NCI-H460 (cell line): Measurements from ENCODE around the gene PTH2R. TPM values are rescaled to one million over a fixed set of nuclear protein-coding genes. Genes with fewer than 3 reads are reported as not detected.
A peak's percentile ranks its signal among the peaks of the same experiment; 100 is the strongest.
"Not testable (repeated sequence)": the region's sequence is repeated elsewhere in the genome, so short reads cannot be mapped to it uniquely, and the experiment has no call there.

Experiments used
- DNase-seq: peaks from one replicate; pipeline ENCODE4 v3.0.0-alpha.2; 2016; ENCODE audit warnings: low read depth; ENCODE audit errors: extremely low read depth
- total RNA-seq: library from RNA; depleted of rRNA; stranded (reverse); fragments of >200 nt; shearing (Covaris generic); gene quantifications from 2 replicates; pipeline ENCODE4 v1.2.3, GENCODE V29; 2014

Gene PTH2R
- total RNA-seq, 1 experiment from 2014 or later: not detected

- no peak for DNase-seq
These were observed 20.1 kb upstream of the PTH2R start for GRCh38 chr2:208386541-208386940.

DNA sequence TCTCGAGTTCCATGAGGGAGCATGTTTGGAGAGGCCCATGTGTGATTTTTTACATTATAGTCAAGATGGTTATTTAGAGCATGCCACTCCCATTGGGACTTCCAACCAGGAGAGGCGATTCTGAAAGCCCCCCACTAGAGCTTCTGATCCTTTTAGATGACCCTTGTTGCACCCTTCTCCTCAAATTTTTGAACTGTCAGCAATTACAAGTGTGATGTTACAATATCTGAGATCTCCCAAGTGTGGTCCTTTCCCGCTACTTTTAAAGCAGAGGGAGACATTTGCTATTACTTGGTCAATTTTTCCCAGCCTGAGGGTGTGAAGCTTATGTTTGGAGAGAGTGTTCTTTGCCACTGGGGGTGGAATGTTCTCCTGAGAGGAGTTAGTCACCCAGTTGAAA lies 16.7 kb upstream of the PTH2R start:
- DNase-seq: no peak

GRCh38 chr2:208392300-208392699 lies 14.3 kb upstream of the PTH2R start:
- no peak for DNase-seq

- DNase-seq: not testable (repeated sequence)
These were observed 9.8 kb upstream of the PTH2R start for GRCh38 chr2:208396796-208397195.

DNA sequence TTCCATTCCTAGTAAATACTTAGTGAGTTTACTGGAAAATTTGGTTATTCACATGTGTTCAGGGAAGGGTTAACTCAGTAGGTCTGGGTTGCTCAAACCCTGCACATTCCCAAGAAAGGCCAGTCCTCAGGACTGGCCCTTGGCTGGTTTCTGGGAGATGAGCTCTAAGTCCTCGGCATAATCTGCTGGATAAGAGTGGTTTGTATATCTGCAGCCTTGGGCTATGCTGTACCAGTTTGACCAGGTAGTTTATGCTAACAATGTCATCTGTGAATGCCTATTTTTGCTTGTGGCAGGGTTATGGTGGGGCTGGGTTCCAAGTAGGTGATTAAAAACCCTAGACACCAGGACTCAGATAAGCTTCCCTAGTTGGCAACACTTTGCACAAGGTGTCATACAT lies 7.4 kb upstream of the PTH2R start:
- no peak for DNase-seq

DNA sequence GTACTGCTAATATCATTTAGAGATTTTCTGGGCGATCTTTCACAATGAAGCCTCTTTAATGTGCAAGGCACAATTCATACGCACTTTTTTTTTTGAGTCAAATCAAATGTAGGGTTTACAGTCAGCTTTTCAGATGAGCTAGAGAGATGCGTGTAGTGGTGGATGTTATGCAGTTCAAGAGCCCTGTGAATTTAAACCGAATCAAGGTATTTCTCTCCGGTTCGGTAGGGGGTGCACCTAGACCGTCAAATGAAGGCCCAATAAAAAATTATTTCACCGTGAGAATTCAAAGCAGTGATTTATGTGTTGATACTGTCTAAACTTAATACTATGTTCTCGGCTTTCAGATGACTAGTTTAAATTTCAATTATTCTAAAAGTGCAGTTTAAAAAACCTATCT lies 1.1 kb downstream of the PTH2R start:
- peak; percentile 26 for DNase-seq

- no peak for DNase-seq
These were observed 7.3 kb downstream of the PTH2R start for GRCh38 chr2:208413931-208414330.

DNA sequence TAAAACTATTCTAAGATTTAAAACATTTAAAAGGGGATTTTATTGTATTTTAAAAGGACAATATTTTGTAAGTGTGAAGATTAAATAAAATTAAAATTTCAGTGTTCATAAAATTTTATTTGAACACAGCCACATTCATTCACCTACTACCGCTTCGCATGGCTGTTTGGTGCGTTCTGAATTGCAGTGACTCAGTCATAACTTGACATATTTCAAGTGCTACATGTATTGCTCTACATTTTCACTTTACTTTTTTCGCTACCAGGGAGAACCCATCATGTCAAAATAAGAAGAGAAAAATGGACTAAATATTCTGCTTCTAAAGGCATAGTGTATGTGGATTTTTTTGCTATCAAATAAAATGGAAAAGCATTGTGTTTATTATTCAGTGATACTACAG lies 8.7 kb downstream of the PTH2R start:
- no peak for DNase-seq

DNA sequence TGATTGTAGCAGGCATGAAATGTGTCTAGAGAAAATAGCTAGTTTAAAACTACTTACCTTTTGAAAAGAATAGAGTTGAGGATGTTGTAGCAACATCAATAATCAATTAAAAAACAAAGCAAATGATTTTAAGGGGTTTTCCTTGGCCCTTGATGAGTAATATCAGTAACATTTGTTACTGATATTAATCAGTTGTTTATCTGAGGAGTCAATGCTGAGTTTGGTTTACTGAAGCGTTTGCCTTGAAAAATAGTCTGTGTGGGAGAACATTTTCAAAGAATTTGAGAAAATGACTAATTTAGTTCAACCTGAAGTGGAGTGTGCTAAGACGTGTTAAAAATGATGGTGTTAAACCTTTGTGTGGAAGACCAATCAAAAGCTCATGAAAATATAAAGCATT lies 9.3 kb downstream of the PTH2R start:
- DNase-seq: no peak

DNA sequence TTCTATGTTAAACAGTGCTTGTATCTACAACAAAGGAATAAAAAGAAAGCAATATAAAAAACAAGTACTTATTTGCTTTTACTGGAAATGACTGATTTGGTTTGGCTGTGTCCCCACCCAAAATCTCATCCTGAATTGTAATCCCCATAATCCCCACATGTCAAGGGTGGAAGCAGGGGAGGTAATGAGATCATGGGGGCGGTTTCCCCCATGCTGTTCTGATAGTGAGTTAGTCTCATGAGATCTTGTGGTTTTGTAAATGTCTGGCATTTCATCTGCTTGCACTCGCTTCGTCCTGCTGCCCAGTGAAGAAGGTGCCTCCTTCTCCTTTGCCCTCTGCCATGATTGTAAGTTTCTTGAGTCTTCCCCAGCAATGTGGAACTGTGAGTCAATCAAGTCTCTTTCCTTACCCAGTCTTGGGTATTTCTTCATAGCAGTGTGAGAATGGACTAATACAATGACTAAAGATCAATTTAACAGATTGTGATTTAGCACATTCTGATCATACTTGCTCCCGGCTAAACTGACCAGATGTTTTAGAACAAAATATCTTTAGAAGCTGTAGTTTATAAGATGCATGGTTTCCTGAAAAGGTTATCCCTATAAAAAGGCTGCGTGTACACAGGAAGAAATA lies 19.9 kb downstream of the PTH2R start:
- no peak for DNase-seq

DNA sequence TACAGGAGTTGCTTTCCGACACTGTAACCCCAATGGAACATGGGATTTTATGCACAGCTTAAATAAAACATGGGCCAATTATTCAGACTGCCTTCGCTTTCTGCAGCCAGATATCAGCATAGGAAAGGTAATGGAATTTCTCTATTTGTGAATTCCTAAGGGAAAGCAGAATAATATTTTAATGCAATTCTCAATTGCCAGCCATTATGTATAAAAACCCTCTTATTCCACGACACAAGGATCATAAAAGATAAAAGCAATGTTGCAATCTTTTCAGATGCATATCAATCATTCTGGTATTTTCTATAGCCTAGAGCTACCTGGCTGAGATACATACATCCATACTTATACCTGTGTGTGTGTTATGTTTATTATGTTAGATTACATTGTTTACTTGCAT lies 31.2 kb downstream of the PTH2R start:
- DNase-seq: no peak

DNA sequence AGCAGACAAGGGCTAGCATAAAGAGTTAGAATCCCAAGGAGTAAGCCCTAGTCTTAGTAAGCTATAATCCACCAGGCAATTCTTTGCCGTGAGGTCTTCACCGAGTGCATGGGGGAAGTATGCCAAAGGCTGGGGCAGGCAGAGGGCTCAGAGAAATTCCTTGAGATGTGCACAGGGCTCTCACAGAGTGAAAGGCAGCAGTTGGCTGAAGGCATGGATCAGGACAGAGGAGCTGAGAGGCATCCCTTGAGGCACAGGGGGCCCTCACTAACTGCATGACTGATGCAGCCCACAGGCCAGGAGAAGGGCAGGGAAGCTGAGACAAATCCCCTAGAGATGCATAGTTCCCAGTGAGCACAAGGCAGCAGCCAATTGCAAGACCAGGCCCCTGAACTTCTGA lies 34.1 kb downstream of the PTH2R start:
- no peak for DNase-seq

DNA sequence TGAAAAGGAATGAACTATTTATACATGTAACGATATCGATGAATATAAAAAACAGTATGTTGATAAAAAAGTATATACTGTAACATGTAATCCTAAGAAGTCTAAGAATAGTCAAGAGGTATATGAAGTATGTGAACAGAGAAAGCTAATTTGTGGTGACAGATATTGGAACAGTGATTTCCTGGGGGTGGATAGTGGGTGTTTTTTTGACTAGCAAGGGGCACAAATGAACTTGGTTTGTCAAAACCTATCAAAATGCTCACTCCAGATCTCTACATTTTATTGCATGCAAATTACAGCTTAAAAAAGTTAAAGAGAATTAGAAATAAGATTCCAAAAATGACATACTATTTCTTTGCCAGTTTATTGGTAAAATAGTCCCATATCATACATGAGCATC lies 35.4 kb downstream of the PTH2R start:
- no peak for DNase-seq

DNA sequence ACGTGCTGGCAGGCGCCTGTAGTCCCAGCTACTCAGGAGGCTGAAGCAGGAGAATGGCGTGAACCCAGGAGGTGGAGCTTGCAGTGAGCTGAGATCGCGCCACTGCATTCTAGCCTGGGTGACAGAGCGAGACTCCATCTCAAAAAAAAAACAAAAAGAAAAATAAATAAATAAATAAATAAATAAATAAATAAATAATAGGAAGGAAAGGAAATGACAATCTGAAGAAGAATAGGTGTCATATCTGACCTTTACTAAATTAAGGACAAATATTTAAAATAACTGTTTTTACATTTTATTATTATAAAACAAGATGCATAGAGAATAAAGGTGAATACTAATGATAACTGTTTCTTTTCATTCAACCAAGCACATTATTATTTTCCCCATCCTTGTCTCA lies 40.9 kb downstream of the PTH2R start:
- DNase-seq: not testable (repeated sequence)

DNA sequence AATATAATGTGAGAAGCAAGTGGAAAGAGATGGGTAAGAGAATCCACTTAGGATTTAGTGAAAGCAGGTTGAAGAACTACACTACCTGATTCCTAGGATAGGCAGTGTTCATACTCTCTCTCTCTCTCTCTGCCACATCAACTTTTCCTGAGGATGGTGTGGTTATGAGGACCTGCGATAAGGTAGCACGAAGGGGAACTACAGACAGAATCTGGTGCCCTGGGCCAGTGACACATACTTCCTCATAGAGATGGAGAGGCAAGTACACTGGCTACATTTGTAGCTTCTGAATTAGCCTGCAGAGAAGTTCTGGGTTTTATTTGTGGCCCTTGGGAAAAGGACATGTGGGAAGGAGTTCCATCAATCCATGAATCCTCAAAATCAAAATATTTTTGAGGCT lies 44.5 kb downstream of the PTH2R start:
- DNase-seq: no peak

GRCh38 chr2:208454861-208455260 lies 48.3 kb downstream of the PTH2R start:
- no peak for DNase-seq

GRCh38 chr2:208463721-208464120 lies 57.1 kb downstream of the PTH2R start:
- DNase-seq: no peak

- no peak for DNase-seq
These were observed 57.6 kb downstream of the PTH2R start for GRCh38 chr2:208464205-208464604.

DNA sequence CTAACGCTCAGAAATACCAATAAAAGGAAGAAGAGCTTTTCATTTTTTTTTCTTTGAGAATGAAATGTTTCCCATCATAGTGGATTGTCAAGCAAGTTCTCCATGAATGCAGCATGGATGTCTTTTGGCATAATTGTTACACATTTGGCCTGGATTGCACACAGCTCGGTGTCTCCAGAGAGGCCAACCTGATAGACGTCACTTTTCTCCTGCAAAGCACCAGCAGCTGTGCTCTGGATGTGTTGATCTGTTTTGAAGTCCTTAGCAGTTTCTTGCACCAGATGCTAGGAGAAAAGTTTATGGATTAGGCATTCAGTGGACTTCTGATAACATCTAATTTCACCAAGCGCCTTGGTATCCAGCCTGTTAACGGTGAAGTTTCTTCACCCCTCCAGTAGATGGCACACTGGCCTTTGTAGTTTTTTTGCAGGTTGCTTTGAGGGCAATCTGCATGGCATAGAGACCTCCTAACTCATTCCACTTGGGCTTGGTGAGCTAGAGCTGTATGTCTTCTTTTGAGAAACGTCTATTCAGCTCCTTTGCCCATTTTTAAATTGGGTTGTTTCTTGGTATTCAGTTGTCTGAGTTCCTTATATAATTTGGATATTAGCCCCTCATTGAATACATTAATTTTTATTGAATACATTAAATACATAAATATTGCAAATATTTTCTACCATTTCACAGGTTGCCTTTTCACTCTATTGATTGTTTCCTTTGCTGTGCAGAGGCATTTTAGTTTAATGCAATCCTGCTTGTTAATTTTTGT lies 59.7 kb downstream of the PTH2R start:
- peak; percentile 51 for DNase-seq

- no peak for DNase-seq
These were observed 60.3 kb downstream of the PTH2R start for GRCh38 chr2:208466920-208467298.

- DNase-seq: no peak
These were observed 61.0 kb downstream of the PTH2R start for GRCh38 chr2:208467564-208467963.

- DNase-seq: no peak
These were observed 71.1 kb downstream of the PTH2R start for GRCh38 chr2:208477741-208478140.

- DNase-seq: no peak
These were observed 72.8 kb downstream of the PTH2R start for GRCh38 chr2:208479342-208479741.
